ENCODE measurements around the gene ANKAR.

- TF ChIP-seq, protein P1, sequence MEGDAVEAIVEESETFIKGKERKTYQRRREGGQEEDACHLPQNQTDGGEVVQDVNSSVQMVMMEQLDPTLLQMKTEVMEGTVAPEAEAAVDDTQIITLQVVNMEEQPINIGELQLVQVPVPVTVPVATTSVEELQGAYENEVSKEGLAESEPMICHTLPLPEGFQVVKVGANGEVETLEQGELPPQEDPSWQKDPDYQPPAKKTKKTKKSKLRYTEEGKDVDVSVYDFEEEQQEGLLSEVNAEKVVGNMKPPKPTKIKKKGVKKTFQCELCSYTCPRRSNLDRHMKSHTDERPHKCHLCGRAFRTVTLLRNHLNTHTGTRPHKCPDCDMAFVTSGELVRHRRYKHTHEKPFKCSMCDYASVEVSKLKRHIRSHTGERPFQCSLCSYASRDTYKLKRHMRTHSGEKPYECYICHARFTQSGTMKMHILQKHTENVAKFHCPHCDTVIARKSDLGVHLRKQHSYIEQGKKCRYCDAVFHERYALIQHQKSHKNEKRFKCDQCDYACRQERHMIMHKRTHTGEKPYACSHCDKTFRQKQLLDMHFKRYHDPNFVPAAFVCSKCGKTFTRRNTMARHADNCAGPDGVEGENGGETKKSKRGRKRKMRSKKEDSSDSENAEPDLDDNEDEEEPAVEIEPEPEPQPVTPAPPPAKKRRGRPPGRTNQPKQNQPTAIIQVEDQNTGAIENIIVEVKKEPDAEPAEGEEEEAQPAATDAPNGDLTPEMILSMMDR (IDR thresholded peaks at IDR 0.05), result no peak
- TF ChIP-seq, protein P2, sequence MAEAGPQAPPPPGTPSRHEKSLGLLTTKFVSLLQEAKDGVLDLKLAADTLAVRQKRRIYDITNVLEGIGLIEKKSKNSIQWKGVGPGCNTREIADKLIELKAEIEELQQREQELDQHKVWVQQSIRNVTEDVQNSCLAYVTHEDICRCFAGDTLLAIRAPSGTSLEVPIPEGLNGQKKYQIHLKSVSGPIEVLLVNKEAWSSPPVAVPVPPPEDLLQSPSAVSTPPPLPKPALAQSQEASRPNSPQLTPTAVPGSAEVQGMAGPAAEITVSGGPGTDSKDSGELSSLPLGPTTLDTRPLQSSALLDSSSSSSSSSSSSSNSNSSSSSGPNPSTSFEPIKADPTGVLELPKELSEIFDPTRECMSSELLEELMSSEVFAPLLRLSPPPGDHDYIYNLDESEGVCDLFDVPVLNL (CRISPR knock-in tag; IDR thresholded peaks at IDR 0.05; ENCODE audit: borderline replicate concordance, low read depth), result no peak
- TF ChIP-seq, protein P3, sequence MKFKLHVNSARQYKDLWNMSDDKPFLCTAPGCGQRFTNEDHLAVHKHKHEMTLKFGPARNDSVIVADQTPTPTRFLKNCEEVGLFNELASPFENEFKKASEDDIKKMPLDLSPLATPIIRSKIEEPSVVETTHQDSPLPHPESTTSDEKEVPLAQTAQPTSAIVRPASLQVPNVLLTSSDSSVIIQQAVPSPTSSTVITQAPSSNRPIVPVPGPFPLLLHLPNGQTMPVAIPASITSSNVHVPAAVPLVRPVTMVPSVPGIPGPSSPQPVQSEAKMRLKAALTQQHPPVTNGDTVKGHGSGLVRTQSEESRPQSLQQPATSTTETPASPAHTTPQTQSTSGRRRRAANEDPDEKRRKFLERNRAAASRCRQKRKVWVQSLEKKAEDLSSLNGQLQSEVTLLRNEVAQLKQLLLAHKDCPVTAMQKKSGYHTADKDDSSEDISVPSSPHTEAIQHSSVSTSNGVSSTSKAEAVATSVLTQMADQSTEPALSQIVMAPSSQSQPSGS (CRISPR knock-in tag; IDR thresholded peaks at IDR 0.05; ENCODE audit: borderline replicate concordance, low read depth), result no peak
- TF ChIP-seq RORB (CRISPR knock-in tag; IDR thresholded peaks at IDR 0.05) (no peak), KAT7 (CRISPR knock-in tag; IDR thresholded peaks at IDR 0.05; ENCODE audit: borderline replicate concordance) (no peak), SP1 (CRISPR knock-in tag; conservative IDR thresholded peaks at IDR 0.05) (no peak), JUN (CRISPR knock-in tag; IDR thresholded peaks at IDR 0.05) (no peak), MYBL2 (CRISPR knock-in tag; IDR thresholded peaks at IDR 0.05) (no peak)
- TF ChIP-seq, protein P4, sequence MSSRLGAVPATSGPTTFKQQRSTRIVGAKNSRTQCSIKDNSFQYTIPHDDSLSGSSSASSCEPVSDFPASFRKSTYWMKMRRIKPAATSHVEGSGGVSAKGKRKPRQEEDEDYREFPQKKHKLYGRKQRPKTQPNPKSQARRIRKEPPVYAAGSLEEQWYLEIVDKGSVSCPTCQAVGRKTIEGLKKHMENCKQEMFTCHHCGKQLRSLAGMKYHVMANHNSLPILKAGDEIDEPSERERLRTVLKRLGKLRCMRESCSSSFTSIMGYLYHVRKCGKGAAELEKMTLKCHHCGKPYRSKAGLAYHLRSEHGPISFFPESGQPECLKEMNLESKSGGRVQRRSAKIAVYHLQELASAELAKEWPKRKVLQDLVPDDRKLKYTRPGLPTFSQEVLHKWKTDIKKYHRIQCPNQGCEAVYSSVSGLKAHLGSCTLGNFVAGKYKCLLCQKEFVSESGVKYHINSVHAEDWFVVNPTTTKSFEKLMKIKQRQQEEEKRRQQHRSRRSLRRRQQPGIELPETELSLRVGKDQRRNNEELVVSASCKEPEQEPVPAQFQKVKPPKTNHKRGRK (CRISPR knock-in tag; IDR thresholded peaks at IDR 0.05; ENCODE audit: borderline replicate concordance), result no peak
These were observed 41.1 kb upstream of the ANKAR start for GRCh38 chr2:189633392-189633811.

Data from WTC11 (cell line).